CD4-positive, alpha-beta T cell treated with Interleukin-15 for 4 hours (primary cell): ENCODE results near the gene GTSE1.

Experiments used
- DNase-seq: peaks from one replicate; pipeline ENCODE4 v3.0.0-alpha.2; 2020; ENCODE audit warnings: low spot score

Gene GTSE1

DNA sequence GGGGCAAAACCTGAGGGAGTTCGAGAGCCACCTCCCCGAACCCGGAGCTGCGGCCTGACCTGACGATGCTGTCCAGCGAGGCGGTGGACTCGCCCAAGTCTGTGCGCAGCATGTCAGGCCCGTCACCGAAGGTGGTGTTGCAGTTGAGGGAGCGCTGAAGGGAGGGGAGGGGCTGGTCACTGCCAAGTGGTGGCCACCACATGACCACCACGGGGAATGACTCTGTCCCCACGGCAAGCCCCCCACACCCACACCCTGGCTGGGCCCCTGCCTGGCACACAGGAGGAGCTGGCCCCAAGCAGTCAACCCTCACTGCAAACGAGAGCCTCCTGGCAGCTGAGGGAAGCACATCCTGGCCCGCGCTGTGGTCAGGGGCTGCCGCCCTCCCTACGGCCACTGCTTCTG is 69.7 kb downstream of the GTSE1 start:
- no peak for DNase-seq

DNA sequence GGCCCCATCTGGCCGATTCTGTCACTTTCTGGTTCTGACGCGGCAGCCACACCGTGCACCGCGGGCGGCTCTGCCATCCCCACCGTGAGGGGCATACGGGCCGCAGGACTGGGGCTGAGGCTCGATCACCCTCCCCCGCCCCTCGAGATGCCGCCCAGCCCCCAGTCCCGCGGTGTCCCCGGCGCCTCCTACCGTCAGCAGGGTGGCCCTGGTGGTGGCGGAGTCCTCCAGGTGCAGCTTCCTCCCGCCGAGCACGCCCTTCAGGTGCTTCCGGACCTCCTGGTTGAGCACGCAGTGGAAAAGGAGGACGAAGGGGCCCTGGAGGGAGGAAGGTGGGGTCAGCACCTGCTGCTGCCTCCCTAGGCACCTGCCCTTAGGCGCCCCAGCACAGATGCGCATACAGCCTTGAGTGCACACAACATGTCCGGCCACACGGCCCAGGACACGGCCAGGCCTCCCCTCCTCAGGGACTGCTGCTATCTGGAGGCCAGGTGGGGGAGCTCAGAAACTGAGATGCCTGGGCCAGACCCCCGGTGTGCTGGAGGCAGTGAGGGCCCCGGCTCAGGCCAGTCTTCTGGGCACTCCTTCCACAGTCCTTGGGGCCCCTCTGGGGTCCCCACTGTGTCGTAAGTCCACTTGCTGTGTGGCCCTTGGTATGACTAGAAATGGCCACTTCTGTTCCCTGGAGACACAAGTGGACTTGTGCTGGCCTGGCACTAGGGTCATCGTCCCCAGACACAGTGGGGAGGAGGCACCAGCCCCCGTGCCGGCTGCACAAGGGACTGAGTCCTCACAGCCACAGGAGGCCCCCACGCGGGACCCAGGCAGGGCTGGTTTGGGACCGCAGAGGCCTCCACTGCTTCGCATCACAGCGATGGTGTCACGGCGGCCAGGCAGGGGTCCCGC is 70.4 kb downstream of the GTSE1 start:
- no peak for DNase-seq

DNA sequence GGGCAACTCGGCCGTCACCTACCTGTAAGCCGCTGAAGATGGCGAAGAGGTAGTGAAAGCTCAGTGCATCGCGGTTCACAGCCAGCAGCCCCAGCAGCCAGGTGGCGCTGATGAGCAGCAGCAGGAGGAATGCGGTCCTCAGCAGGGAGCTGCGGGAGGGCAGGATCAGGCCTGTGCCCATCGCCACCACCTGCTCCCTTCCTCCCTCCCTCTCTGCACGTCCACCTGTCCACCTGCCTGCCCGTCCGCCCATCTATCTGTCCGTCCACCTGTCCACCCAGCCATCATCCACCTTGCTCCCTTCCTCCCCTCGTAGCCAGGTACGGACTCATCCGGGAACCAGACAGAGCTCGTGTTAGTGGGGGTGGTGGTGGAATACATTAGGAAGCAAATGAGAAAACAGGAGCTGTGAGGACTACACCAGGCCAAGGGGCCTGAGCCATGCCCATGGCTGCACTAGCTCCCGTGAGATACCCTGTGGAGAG is 71.1 kb downstream of the GTSE1 start:
- DNase-seq: peak; percentile 71

DNA sequence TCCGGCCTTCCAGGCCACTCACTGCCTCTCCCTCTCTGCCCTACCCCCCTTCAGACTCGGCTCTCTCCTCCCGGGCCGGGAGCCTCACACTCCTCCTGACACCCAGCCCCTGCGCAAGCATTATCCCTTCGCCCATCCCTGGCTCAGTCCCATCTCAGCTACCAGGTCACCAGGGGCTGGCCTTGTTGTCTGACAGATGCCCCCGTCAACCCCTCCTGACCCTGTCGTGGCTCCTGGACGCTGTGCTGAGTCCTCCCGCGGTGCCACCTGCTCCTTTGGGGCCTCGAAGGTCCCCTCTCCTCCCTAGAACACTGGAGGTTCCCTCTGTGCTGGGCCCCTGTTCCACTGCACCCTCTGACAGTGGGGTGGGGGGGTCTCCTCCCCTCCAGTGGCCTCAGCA is 71.8 kb downstream of the GTSE1 start:
- DNase-seq: no peak

DNA sequence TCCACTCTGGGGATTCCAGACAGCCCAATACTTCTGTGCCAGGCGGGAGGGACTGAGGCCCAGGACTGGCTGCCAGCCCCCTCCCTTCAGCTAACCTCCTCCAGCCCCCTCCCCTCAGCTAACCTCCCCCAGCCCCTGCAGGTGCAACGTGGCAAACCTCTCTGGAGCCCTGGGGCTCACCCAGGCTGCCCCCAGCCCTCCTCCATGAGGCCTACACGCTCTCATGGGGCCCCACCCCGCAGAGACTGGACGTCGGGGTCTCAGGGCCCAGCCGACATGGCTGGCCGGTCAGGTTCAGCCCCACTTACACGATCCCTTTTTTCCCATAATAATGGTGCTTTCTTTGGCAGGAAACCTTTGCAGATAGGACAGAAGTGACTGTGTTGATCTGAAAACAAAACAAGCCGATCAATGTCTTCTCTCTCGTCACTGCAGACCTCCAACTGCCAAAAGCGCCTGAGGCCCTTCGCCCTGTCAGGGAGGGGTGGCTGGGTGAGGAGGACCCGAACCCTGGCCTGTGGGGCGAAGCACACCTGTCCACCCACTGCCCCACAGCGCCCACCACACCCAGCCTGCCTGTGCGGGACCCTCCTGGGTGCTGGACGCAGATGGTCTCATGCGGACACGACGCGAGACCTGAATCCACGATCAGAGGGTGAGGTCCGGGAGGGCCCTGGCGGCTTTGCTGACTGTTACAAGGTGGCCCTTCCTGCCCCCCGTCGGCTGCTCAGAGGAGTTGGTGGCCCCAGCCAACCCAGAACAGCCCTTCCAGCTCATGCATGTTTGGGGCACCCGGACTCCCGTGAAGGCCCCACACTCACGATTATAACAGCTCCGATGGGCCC is 72.4 kb downstream of the GTSE1 start:
- no peak for DNase-seq

DNA sequence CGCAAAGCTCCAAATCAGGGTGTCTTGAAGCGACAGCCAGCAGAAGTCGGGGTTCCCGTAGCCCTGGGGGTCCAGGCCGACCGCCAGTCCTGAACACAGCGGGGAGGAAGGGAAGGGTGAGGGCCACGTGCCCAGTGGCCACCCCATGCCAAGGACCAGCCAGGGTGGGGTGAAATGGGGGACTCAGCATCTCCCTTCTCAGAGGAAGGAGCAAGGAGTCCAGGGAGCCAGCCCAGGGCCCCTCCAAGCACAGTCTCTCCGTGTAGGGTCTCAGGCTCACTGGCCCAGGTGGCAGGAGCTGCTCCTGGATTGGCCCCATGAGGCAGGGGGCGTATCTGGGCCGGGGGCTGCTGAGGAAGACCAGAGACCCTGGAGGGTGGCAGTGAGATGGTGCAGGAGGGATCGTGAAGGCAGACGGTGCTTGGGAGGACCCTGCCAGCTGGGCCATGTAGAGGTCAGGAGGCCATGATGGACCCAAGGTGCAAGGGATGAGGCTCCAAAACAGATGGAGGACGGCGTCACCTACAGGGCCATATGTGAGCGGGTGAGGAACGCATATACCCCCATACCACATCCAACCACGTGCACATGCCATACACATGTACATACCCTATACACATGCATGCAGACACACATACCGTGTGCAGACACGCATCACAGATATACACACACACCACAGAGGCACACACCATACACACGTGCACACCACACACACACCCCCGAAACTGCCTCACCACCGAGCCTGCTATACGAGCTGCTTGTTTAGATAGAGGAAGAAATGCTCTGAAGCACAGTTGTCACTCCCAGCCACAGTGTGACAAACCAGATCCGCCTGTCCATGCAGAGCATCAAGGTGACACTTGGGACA is 73.3 kb downstream of the GTSE1 start:
- peak; percentile 24 for DNase-seq

DNA sequence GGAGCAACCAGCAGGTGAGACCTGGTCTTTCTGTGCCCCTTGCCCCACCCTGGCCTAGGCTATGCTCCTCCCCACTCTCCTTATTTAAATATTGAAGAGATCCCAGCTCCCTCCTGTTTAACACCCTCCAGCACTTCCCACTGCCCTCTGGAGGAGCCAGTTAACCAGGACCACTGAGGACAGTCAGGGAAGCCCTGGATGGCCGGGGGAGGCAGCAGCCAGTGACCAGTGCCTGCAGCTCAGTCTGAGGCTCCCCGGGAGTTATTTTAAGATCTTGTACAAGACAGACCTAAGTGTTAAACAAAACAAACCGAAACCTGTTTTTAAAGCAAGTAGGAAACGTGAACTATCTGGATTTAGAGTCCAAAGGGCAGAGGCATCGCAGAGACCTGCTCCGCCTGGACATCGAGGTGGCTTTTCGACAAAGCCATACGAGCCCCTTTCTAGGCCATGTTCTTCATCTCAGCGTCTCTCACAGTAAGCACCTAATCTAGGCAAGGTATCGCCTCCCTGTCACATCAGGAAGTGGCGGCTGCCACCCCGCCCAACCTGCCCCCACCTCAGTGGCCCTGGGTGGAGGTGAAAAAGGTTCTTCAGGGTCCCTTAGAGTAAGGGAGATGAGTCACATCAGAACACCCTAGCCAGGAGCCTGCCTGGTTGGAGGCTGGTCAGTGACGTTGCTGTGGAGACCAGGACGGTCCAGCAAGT is 74.1 kb downstream of the GTSE1 start:
- DNase-seq: peak; percentile 68

DNA sequence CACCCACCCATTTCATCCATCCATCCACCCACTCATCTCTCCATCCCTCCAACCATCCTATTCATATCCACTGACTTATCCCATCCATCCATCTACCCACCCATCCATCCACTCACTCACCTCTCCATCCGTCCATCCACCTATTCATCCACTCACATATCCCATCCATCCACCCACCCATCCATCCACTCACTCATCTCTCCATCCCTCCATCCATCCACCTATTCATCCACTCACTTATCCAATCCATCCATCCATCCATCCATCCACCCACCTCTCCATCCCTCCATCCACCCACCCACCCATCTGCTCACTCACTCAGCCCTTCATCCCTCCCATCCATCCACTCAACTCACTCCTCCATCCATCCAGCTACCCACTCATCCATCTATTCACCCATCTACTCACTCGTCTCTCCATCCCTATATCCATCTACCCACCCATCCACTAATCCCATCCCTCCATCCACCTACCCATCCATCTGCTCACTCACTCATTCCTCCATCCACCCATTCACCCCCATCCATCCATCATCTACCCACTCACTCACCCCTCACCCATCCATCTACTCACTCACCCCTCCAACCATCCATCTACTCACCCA is 75.1 kb downstream of the GTSE1 start:
- no peak for DNase-seq

DNA sequence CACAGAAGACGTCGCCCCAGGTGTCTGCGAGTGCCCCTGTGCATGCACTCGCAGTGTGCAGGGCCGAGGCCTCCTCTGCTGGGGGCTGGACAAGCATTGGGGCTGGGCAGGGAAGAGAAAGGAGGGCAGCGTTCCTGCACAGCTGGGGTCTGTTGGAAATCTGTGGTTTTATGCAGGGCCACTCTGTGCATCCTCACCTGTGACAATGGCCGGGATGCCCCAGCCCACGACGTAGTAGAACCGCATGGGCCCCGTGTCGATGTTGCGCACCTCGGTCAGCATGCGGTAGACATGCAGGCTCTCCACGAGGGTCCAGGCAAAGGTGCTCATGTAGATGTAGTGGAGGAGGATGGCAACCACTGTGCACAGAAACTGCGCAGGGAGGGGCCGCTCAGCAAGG is 76.0 kb downstream of the GTSE1 start:
- no peak for DNase-seq

DNA sequence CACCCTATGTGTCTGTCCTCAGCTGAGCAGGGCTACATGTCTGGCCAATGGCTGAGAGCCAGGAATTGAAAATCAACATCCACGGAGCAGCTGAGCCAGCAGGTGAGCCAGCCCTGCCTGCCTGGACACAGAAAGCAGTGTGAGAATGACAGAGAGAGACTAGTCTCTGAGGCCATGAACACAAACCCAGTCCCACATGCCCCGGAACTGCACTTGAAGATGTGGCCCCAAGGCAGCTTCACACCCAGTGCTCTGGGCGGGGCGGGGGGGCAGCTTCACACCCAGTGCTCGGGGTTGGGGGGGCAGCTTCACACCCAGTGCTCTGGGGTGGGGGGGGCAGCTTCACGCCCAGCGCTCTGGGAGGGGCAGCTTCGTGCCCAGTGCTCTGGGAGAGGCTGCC is 76.5 kb downstream of the GTSE1 start:
- peak; percentile 39 for DNase-seq

DNA sequence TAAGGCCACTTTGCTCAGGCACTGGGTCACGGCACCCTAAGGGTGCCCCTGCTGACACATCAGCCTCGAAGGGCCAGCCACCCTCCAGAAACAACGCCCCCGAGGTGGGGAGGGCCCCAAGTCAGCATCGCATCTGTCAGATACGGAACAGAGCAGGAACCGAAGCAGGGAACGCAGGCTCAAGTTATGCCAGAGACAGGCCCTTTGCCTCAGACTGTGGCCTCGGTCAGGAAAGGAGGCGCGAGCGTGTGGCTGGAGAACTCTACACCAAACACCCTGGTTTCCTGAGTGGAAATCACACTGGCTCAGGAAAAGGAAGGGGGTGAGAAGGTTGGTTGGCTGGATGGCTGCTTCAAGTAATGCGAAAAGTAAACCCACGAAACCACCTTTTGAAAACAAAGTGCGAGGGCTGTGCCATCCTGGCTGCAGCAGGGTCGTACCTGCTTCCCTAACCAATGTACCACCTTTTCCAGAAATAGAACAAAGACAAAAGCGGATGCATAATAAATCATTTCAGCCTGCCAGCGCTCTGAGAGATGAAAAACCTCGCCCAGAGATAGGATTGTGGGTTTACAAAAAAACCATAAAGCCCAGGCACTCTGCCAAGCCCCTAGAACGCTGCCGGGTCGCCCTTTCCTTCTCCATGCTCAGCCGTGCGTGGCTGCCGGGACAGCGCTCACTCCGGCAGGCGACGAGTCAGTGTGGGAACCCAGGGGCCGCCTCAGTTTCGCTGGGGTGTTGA is 77.4 kb downstream of the GTSE1 start:
- peak; percentile 38 for DNase-seq

DNA sequence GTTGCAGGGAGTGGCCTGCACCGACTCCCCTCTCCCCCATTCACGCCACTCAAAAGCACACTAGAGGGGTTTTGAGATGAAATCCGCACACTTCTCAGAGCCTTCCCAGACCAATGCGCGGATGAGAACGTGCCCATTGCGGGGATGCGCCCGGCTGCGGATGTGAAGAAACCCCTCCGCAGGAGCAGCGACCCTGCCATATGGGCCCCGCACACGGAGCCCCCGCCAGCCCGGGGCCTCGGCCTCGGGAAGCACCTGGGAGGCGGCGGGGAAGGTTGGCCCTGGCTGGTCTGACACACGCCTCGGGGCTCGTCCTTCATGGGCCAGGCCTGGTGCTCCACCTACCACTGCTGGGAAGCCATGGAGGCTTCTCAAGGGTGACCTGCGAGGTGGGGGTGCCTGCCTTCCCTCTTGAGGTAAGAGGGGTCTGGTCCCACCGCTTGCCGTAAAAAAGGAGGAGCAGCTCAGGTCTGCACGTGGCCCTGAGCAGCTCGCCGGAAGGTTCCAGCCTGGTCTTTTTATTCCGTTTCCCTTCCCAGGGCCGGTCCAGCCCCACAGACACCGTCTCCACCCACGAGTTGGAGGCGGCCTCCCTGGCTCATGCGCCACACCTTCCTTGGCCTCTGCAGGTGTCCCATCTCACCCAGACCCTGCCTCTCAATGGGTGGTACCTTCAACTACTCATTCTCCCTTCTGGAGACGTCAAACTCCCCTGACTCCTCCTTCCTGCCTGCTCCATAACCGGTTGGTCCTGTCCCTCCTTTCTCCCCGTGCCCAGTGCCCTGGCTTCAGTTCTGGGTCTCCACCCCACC is 78.2 kb downstream of the GTSE1 start:
- DNase-seq: no peak

DNA sequence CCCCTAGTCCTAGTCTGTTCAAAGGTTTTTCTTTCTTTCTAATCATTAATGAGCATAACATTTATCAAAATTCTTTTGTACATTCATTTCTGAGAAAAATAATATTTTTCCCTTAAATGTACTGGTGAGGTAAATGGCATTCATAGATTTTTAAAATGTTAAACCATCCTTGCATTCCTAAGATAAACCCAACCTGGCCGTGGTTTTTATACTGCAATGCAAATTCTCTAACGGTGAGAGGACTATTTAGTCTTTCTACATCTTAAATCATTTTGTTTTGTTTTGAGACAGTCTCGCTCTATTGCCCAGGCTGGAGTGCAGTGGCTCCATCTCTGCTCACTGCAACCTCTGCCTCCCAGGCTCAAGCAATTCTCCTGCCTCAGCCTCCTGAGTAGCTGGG is 79.4 kb downstream of the GTSE1 start:
- DNase-seq: no peak

DNA sequence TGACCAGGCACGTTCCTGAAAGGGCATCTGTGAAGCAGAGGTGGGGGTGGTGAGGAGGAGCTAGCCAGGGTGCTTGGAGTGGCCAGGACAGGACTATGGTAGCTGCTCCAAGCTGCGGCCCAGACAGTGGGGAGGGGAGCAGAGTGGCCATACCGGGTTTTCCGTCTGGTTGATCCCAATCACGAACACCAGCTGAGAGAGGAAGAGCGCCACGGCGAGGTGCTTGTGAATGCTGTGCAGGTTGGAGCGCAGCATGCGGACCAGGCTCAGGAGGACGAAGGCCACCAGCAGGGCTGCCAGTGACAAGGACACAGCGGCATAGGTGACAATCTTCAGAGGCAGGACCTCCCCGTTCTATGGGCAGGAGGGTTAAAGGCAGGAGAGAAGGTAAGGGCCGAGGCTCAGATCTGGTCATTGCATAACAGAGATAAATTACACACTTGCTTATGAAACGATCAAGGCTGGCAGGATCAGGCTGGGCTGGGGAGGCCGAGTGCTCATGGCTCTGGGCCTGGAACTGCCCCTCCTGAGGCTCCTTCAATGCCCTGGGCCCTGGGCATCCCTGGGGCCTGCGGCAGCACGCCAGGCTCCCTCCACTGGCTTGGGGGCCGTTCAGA is 80.3 kb downstream of the GTSE1 start:
- no peak for DNase-seq

DNA sequence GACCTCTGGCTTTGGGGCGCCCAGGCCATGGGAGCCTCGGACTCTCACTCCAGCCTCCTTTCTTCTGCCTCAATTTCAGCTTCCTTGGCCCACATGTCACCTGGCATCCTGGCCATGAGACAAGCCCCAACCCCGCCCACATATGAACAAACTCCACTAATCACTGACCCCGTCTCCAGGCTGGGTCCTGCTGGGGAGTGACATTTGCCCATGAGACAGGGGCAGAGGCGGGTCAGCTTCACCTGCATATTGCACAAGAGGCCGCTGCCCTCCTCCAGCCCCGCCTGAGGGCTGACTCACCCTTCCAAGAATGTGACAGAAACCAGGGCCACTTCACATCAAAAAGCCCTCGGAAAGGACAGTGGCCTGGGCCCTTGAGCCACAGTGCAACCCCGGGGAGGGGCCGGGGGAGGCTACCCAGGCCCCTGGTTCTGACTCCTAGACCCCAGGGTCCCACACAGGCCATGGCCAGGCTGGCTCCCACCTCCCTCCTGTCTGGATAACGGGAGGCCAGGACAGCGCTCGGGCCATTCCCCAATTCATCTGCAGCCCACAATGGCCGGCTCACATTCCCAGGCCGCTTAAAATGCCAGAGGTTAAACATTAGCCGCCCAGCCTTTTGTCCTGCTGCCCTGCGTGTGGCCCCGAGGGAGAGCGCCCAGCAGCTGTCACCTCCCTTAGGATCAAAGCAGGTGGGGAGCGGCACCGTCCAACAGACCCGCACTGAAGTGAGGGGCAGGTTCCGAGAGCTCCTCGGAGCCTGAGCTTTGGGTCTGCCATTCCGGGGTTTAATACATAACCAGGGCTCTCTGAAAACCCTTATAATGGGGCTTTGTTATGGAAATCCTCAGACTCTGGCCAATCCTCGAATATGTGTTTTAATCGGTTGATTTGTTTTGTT is 81.1 kb downstream of the GTSE1 start:
- no peak for DNase-seq

DNA sequence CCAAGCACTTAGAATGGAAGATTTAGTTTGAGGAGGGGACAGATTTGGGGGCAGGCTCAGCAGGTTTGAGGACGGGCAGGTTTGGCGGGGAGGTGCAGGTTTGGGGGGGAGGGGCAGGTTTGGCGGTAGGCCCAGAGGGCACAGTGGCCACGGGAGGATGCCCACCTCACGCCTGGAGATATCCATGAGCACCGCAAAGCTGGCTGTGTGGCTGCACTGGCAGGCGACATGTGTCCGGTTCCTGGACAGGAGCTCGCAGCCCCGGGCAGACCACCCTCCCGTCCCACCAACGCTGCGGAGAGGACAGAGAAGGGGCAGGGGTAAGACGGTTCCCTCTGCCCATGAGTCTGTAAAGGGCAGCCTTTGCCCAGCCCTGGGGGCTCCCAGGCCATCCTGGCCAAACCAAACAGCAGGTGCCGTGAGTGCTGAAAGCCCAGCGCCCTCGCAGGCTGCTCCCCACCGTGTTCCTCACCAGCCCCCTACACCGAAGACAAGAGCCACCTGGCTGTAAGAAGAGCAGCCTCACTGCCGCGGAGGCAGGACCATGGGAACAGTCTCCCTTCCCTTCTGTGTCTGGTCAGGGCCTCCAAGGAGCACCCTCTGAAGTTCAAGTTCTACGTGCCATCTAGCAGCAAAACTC is 81.9 kb downstream of the GTSE1 start:
- DNase-seq: no peak
